IMR-90 (cell line): ENCODE measurements around the gene ARFGAP3. TPM values are rescaled to one million over a fixed set of nuclear protein-coding genes. Genes with fewer than 3 reads are reported as not detected.

Experiments used
- ATAC-seq: fragments of 200-7000 bp; cut with Tn5 transposase; 2 replicates; pipeline ENCODE4 v1.9.1; 2020; ENCODE audit warnings: low read depth, mild to moderate bottlenecking, moderate library complexity
- BruUV-seq: library from RNA; stranded (reverse); fragments of 400-500 nt; replicated peaks from 2 replicates; lab custom pipeline; 2021; lab: Mats Ljungman, UMichigan
- CTCF ChIA-PET: fragments of 300-600 bp; formaldehyde crosslinking; extraction: SDS; loops from one replicate; lab custom pipeline; 2021; ENCODE audit warnings: antibody characterized with exemption; lab: Yijun Ruan, JAX
- POLR2A ChIA-PET: fragments of 300-600 bp; sonication (Branson Sonifier 250); formaldehyde crosslinking; loops from one replicate; lab custom pipeline; 2022; ENCODE audit warnings: antibody characterized with exemption; ENCODE audit not compliant: unreplicated experiment; lab: Charles Lee
- DNase-seq: peaks from one replicate; pipeline ENCODE4 v3.0.0; 2013
- H2AFZ ChIP-seq: replicated peaks from 2 replicates; pipeline ENCODE3; 2013; ENCODE audit warnings: low read length, mild to moderate bottlenecking; ENCODE audit not compliant: poor library complexity
- H2AK5ac ChIP-seq: 2 replicates; pipeline ENCODE4 v1.6.1; 2013; ENCODE audit warnings: low read depth, low read length, inconsistent platforms
- H2AK9ac ChIP-seq: replicated peaks from 2 replicates; pipeline ENCODE3; 2013; ENCODE audit warnings: mild to moderate bottlenecking, low read depth, low read length, moderate library complexity; ENCODE audit not compliant: poor library complexity
- H2BK120ac ChIP-seq: 2 replicates; pipeline ENCODE4 v1.6.1; 2013; ENCODE audit warnings: low read depth, low read length, inconsistent platforms
- H2BK15ac ChIP-seq: 3 replicates; pipeline ENCODE4 v1.6.1; 2013; ENCODE audit warnings: low read depth, low read length, inconsistent platforms
- H2BK20ac ChIP-seq: 2 replicates; pipeline ENCODE4 v1.6.1; 2013; ENCODE audit warnings: low read depth, mild to moderate bottlenecking, inconsistent platforms, low read length, moderate library complexity
- H2BK5ac ChIP-seq: 2 replicates; pipeline ENCODE4 v1.6.1; 2013; ENCODE audit warnings: mild to moderate bottlenecking, low read depth, low read length, inconsistent platforms; ENCODE audit not compliant: poor library complexity, severe bottlenecking
- H3K14ac ChIP-seq: replicated peaks from 2 replicates; pipeline ENCODE4 v1.6.1; 2013; ENCODE audit warnings: low read depth, low read length, inconsistent platforms
- H3K18ac ChIP-seq: 2 replicates; pipeline ENCODE4 v1.6.1; 2013; ENCODE audit warnings: low read depth, low read length, control low read depth
- H3K23ac ChIP-seq: 2 replicates; pipeline ENCODE4 v1.6.1; 2013; ENCODE audit warnings: low read depth, low read length, inconsistent platforms
- H3K27ac ChIP-seq: 2 replicates; pipeline ENCODE4 v1.5.1; 2013; ENCODE audit warnings: mild to moderate bottlenecking, control low read depth, low read length; ENCODE audit not compliant: insufficient read depth
- H3K27me3 ChIP-seq: 2 replicates; pipeline ENCODE4 v1.6.1; 2013; ENCODE audit warnings: low read length; ENCODE audit not compliant: control insufficient read depth, insufficient read depth
- H3K36me3 ChIP-seq: 2 replicates; pipeline ENCODE4 v1.6.1; 2013; ENCODE audit warnings: low read length, mixed read lengths; ENCODE audit not compliant: control insufficient read depth, insufficient read depth
- H3K4ac ChIP-seq: 2 replicates; pipeline ENCODE4 v1.6.1; 2013; ENCODE audit warnings: low read depth, low read length, inconsistent platforms
- H3K4me1 ChIP-seq: 2 replicates; pipeline ENCODE4 v1.6.1; 2013; ENCODE audit warnings: low read length, mixed read lengths; ENCODE audit not compliant: control insufficient read depth, insufficient read depth
- H3K4me2 ChIP-seq: 2 replicates; pipeline ENCODE4 v1.6.1; 2013; ENCODE audit warnings: low read depth, mild to moderate bottlenecking, control low read depth, low read length, moderate library complexity
- H3K4me3 ChIP-seq: 2 replicates; pipeline ENCODE4 v1.5.1; 2013; ENCODE audit warnings: low read depth, mild to moderate bottlenecking, control low read depth, low read length, moderate library complexity; ENCODE audit not compliant: insufficient read depth
- H3K56ac ChIP-seq: 2 replicates; pipeline ENCODE4 v1.6.1; 2013; ENCODE audit warnings: low read length, inconsistent platforms; ENCODE audit not compliant: insufficient read depth; ENCODE audit errors: extremely low read depth
- H3K79me1 ChIP-seq, 2 experiments: 2 replicates each; pipeline ENCODE4 v1.6.1; 2013; ENCODE audit warnings: low read length in 2 of 2, inconsistent platforms in 1 of 2, low read depth in 1 of 2
- H3K9ac ChIP-seq: 2 replicates; pipeline ENCODE4 v1.6.1; 2013; ENCODE audit warnings: low read depth, low read length, control low read depth
- H3K9me1 ChIP-seq: 2 replicates; pipeline ENCODE4 v1.6.1; 2013; ENCODE audit warnings: low read length, inconsistent platforms; ENCODE audit not compliant: insufficient read depth
- H3K9me3 ChIP-seq: 2 replicates; pipeline ENCODE4 v1.6.1; 2013; ENCODE audit warnings: low read length; ENCODE audit not compliant: control insufficient read depth, insufficient read depth
- H4K20me1 ChIP-seq: 2 replicates; pipeline ENCODE4 v1.6.1; 2013; ENCODE audit warnings: low read length, inconsistent platforms; ENCODE audit not compliant: insufficient read depth
- H4K5ac ChIP-seq: 2 replicates; pipeline ENCODE4 v1.6.1; 2013; ENCODE audit warnings: mild to moderate bottlenecking, low read depth, low read length, control low read depth
- H4K8ac ChIP-seq, 2 experiments: 2 replicates each; pipeline ENCODE4 v1.6.1; 2013; ENCODE audit warnings: low read depth in 2 of 2, low read length in 2 of 2, control low read depth in 1 of 2, inconsistent platforms in 1 of 2
- H4K91ac ChIP-seq: 2 replicates; pipeline ENCODE4 v1.6.1; 2013; ENCODE audit warnings: low read depth, low read length, inconsistent platforms; ENCODE audit not compliant: insufficient read depth
- BHLHE40 ChIP-seq: fragments of 150-350 bp; IDR thresholded peaks from 2 replicates; pipeline ENCODE4 v1.6.1; 2016; ENCODE audit warnings: mild to moderate bottlenecking, low read depth, low read length
- CEBPB ChIP-seq: IDR thresholded peaks from 2 replicates; pipeline ENCODE4 v1.6.1; 2012; ENCODE audit warnings: low read depth, low read length, improper control_type of control experiment
- CHD1 ChIP-seq: IDR thresholded peaks from 2 replicates; pipeline ENCODE4 v1.6.1; 2012; ENCODE audit warnings: low read depth, low read length, improper control_type of control experiment
- ELK1 ChIP-seq: fragments of 150-350 bp; IDR thresholded peaks from 2 replicates; pipeline ENCODE4 v1.6.1; 2016; ENCODE audit warnings: low read depth, mild to moderate bottlenecking, low read length, moderate library complexity, borderline replicate concordance
- FOS ChIP-seq: fragments of 150-350 bp; IDR thresholded peaks from 2 replicates; pipeline ENCODE4 v1.6.1; 2016; ENCODE audit warnings: low read depth, low read length
- MAFK ChIP-seq: IDR thresholded peaks from 2 replicates; pipeline ENCODE4 v1.6.1; 2012; ENCODE audit warnings: low read depth, low read length, improper control_type of control experiment
- MAZ ChIP-seq: IDR thresholded peaks from 2 replicates; pipeline ENCODE4 v1.6.1; 2012; ENCODE audit warnings: low read depth, mild to moderate bottlenecking, low read length, improper control_type of control experiment, moderate library complexity, borderline replicate concordance
- MXI1 ChIP-seq: IDR thresholded peaks from 2 replicates; pipeline ENCODE4 v1.6.1; 2012; ENCODE audit warnings: low read depth, mild to moderate bottlenecking, low read length, moderate library complexity, borderline replicate concordance
- NFE2L2 ChIP-seq: fragments of 150-350 bp; IDR thresholded peaks from 2 replicates; pipeline ENCODE4 v1.6.1; 2016; ENCODE audit warnings: low read depth, mild to moderate bottlenecking, low read length
- POLR2A ChIP-seq: IDR thresholded peaks from 2 replicates; pipeline ENCODE4 v1.6.1; 2012; ENCODE audit warnings: mild to moderate bottlenecking, low read depth, low read length
- RAD21 ChIP-seq: IDR thresholded peaks from 2 replicates; pipeline ENCODE4 v1.6.1; 2012; ENCODE audit warnings: low read length, improper control_type of control experiment
- RCOR1 ChIP-seq: IDR thresholded peaks from 2 replicates; pipeline ENCODE4 v1.6.1; 2012; ENCODE audit warnings: mild to moderate bottlenecking, low read length, improper control_type of control experiment; ENCODE audit not compliant: insufficient replicate concordance
- RFX5 ChIP-seq: IDR thresholded peaks from 2 replicates; pipeline ENCODE4 v1.8.0; 2012; ENCODE audit warnings: low read depth, mild to moderate bottlenecking, low read length, moderate library complexity
- SMC3 ChIP-seq: fragments of 150-350 bp; IDR thresholded peaks from 2 replicates; pipeline ENCODE4 v1.6.1; 2016; ENCODE audit warnings: low read depth, mild to moderate bottlenecking, antibody characterized with exemption, low read length, moderate library complexity
- WGBS, 2 experiments: methylation state at CpG; one replicate each; pipeline versions ENCODE4 v1.1.5 to v1.1.7; 2013; ENCODE audit warnings: missing lambda C conversion rate in 2 of 2; ENCODE audit not compliant: insufficient read length in 1 of 2; ENCODE audit errors: extremely low coverage in 2 of 2; 5-methylcytosine and 5-hydroxymethylcytosine counted together
- dilution Hi-C: fragments of 300-500 bp; cut with HindIII; formaldehyde crosslinking; loops from one replicate; pipeline ENCODE4 v1.14.3; 2018; ENCODE audit warnings: low sequenced_read_pairs; ENCODE audit not compliant: unreplicated experiment
- in situ Hi-C: fragments of 300-500 bp; cut with MboI; formaldehyde crosslinking; loops from 3 replicates; pipeline ENCODE4 v1.14.3; 2019; ENCODE audit warnings: low sequenced_read_pairs, inconsistent platforms, mixed read lengths
- intact Hi-C: fragments of 100-400 bp; cut with micrococcal nuclease; formaldehyde crosslinking; loops from 2 replicates; pipeline ENCODE4 v1.10.0; 2022
- polyA plus RNA-seq, 3 experiments: library from polyadenylated mRNA; depleted of rRNA; stranded (reverse); fragments of >200 nt; gene quantifications; 2 replicates each; pipeline ENCODE4 v1.2.3, GENCODE V29; 2012; ENCODE audit warnings: low replicate concordance in 1 of 3
- total RNA-seq: library from RNA; depleted of rRNA; stranded (reverse); fragments of >200 nt; gene quantifications from 2 replicates; pipeline ENCODE4 v1.2.3, GENCODE V29; 2012
- TF ChIP-seq, protein P1 (sequence below): conservative IDR thresholded peaks from 2 replicates; pipeline ENCODE4 v1.5.1; 2012; ENCODE audit warnings: mild to moderate bottlenecking, low read depth, low read length, improper control_type of control experiment
- TF ChIP-seq, protein P2 (sequence below): fragments of 150-350 bp; IDR thresholded peaks from 2 replicates; pipeline ENCODE4 v1.6.1; 2017; ENCODE audit warnings: mild to moderate bottlenecking, antibody characterized with exemption, low read length, low read depth

The ARFGAP3 gene
- total and polyA plus RNA-seq, 2 of the 4 experiments (the other 2 are of a cell fraction) = 50.0 to 70.1 TPM

- 100% methylated on average over 3 of the region's 9 CpGs; no CpG with 5 or more reads in 1 of the 2 experiments for WGBS, 2 experiments
- dilution Hi-C loops = no loop called here
- Histone ChIP-seq H4K8ac (no peak overlapping the region), H2BK20ac (no peak overlapping the region), H3K14ac (no peak overlapping the region), H3K9ac (no peak overlapping the region), H3K9me3 (no peaks in the 10 kb centered on the region), H3K36me3 (peaks cover 65% of the 10 kb centered on the region), H3K56ac (no peak overlapping the region), H3K4ac (no peak overlapping the region; the same call in 1 of the 2 replicates), H4K5ac (no peak overlapping the region), H4K20me1 (peaks cover under 1% of the 10 kb centered on the region), H3K9me1 (0 out of 2 replicates have a peak, but pooled peaks cover 2% of the 10 kb centered on the region), H2AFZ (no peak overlapping the region), H2AK5ac (no peak overlapping the region), H3K27me3 (no peaks in the 10 kb centered on the region), H3K23ac (no peak overlapping the region), H2BK120ac (no peak overlapping the region), H2BK15ac (no peak overlapping the region), H2BK5ac (no peak overlapping the region), H3K4me3 (no peak overlapping the region), H3K79me1 (peaks cover 2 to 4% of the 10 kb centered on the region in 2 experiments; a peak in 2 of 4 replicates), H3K4me2 (no peak overlapping the region), H4K91ac (no peak overlapping the region), H3K27ac (no peak overlapping the region), H2AK9ac (no peak overlapping the region), H3K4me1 (no peaks in the 10 kb centered on the region), H3K18ac (no peak overlapping the region)
- no peak for DNase-seq
- ATAC-seq = no peak
- in situ Hi-C loops = no loop called here
- TF ChIP-seq SMC3 (no peak), MAFK (no peak), RCOR1 (no peak), ELK1 (no peak), CEBPB (no peak), BHLHE40 (no peak), FOS (no peak), POLR2A (no peak), RFX5 (no peak), RAD21 (no peak), CHD1 (no peak), NFE2L2 (no peak), MXI1 (no peak), MAZ (no peak)
- TF ChIP-seq, protein P1, sequence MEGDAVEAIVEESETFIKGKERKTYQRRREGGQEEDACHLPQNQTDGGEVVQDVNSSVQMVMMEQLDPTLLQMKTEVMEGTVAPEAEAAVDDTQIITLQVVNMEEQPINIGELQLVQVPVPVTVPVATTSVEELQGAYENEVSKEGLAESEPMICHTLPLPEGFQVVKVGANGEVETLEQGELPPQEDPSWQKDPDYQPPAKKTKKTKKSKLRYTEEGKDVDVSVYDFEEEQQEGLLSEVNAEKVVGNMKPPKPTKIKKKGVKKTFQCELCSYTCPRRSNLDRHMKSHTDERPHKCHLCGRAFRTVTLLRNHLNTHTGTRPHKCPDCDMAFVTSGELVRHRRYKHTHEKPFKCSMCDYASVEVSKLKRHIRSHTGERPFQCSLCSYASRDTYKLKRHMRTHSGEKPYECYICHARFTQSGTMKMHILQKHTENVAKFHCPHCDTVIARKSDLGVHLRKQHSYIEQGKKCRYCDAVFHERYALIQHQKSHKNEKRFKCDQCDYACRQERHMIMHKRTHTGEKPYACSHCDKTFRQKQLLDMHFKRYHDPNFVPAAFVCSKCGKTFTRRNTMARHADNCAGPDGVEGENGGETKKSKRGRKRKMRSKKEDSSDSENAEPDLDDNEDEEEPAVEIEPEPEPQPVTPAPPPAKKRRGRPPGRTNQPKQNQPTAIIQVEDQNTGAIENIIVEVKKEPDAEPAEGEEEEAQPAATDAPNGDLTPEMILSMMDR = no peak
- TF ChIP-seq, protein P2, sequence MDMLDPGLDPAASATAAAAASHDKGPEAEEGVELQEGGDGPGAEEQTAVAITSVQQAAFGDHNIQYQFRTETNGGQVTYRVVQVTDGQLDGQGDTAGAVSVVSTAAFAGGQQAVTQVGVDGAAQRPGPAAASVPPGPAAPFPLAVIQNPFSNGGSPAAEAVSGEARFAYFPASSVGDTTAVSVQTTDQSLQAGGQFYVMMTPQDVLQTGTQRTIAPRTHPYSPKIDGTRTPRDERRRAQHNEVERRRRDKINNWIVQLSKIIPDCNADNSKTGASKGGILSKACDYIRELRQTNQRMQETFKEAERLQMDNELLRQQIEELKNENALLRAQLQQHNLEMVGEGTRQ = no peak
- ChIA-PET POLR2A (no interaction called here), CTCF (interaction anchor here (1.3 kb wide), 1 partner anchor 9 kb away, joined by 4 read pairs; no protein-coding TSS in a partner anchor)
- no TSS peak for BruUV-seq
- intact Hi-C loops = no loop called here
Measured at GRCh38 chr22:42872821-42873220, 15.7 kb upstream of the ARFGAP3 start.
